T-helper 2 cell treated with Interferon-gamma antibody and Interleukin-4, amounts not matched to agents 100 ng/mL and 5 ng/mL, for 36 hours (primary cell): Measurements from ENCODE around the gene C4B. TPM values are rescaled to one million over a fixed set of nuclear protein-coding genes. Genes with fewer than 3 reads are reported as not detected.
"Not testable (repeated sequence)": the region's sequence is repeated elsewhere in the genome, so short reads cannot be mapped to it uniquely, and the experiment has no call there.

Source experiments
- intact Hi-C: fragments of 100-400 bp; cut with micrococcal nuclease; formaldehyde crosslinking; loops from one replicate; pipeline ENCODE4 v1.15.1; 2023
- total RNA-seq: library from RNA; stranded (reverse); gene quantifications from 2 replicates; pipeline ENCODE4 v1.2.3, GENCODE V29; 2022

C4B gene
- total RNA-seq, 1 donor from 2014 or later: 3.5 TPM

- intact Hi-C loops: not testable (repeated sequence)
These were observed 35.1 kb downstream of the C4B start for GRCh38 chr6:32049736-32050135.

GRCh38 chr6:32050562-32050961, 36.0 kb downstream of the C4B start:
- intact Hi-C loops: no loop called here

- intact Hi-C loops: not testable (repeated sequence)
These were observed 38.0 kb downstream of the C4B start for GRCh38 chr6:32052626-32053025.

- intact Hi-C loops: not testable (repeated sequence)
These were observed 38.7 kb downstream of the C4B start for GRCh38 chr6:32053314-32053713.

- intact Hi-C loops: not testable (repeated sequence)
These were observed 41.2 kb downstream of the C4B start for GRCh38 chr6:32055756-32056155.

GRCh38 chr6:32056254-32056653, 41.7 kb downstream of the C4B start:
- intact Hi-C loops: no loop called here

GRCh38 chr6:32057966-32058365, 43.4 kb downstream of the C4B start:
- intact Hi-C loops: no loop called here

- intact Hi-C loops: no loop called here
These were observed 43.9 kb downstream of the C4B start for GRCh38 chr6:32058511-32058963.

GRCh38 chr6:32060966-32061655, 46.5 kb downstream of the C4B start:
- intact Hi-C loops: no loop called here

GRCh38 chr6:32064706-32065105, 50.1 kb downstream of the C4B start:
- intact Hi-C loops: no loop called here

GRCh38 chr6:32067521-32067920, 52.9 kb downstream of the C4B start:
- intact Hi-C loops: not testable (repeated sequence)

- intact Hi-C loops: not testable (repeated sequence)
These were observed 53.7 kb downstream of the C4B start for GRCh38 chr6:32068315-32068714.

GRCh38 chr6:32068867-32069266, 54.3 kb downstream of the C4B start:
- intact Hi-C loops: no loop called here

GRCh38 chr6:32069460-32069859, 54.9 kb downstream of the C4B start:
- intact Hi-C loops: no loop called here

- intact Hi-C loops: no loop called here
These were observed 55.4 kb downstream of the C4B start for GRCh38 chr6:32069878-32070515.

- intact Hi-C loops: no loop called here
These were observed 56.4 kb downstream of the C4B start for GRCh38 chr6:32070814-32071543.

GRCh38 chr6:32073101-32073500, 58.5 kb downstream of the C4B start:
- intact Hi-C loops: no loop called here

GRCh38 chr6:32073613-32074012, 59.0 kb downstream of the C4B start:
- intact Hi-C loops: no loop called here

GRCh38 chr6:32074996-32075532, 60.5 kb downstream of the C4B start:
- intact Hi-C loops: no loop called here

GRCh38 chr6:32075781-32076180, 61.2 kb downstream of the C4B start:
- intact Hi-C loops: no loop called here

- intact Hi-C loops: no loop called here
These were observed 61.8 kb downstream of the C4B start for GRCh38 chr6:32076321-32076809.
